GM10248 (cell line): ENCODE results near the gene RPRD1B.

Experiments used
- CTCF ChIA-PET: fragments of 300-600 bp; sonication (Branson Sonifier 250); formaldehyde crosslinking; extraction: SDS; loops from one replicate; lab custom pipeline; 2021; ENCODE audit warnings: antibody characterized with exemption; lab: Yijun Ruan, JAX
- POLR2A ChIA-PET: fragments of 350-650 bp; sonication (Branson Sonifier 250); formaldehyde crosslinking; extraction: SDS; loops from one replicate; lab custom pipeline; 2020; ENCODE audit warnings: antibody characterized with exemption; lab: Yijun Ruan, JAX
- DNase-seq: peaks from one replicate; pipeline ENCODE4 v3.0.0; 2012; ENCODE audit errors: extremely low spot score
- CTCF ChIP-seq: IDR thresholded peaks from 2 replicates; pipeline ENCODE4 v1.5.1; 2012; ENCODE audit warnings: mild to moderate bottlenecking, low read depth; ENCODE audit errors: extremely low read depth, missing control alignments, control extremely low read depth

The RPRD1B gene

GRCh38 chr20:38001173-38001875 is 32.2 kb upstream of the RPRD1B start:
- CTCF ChIA-PET: no interaction called here
- TF ChIP-seq CTCF: no peak
- no peak for DNase-seq
- POLR2A ChIA-PET: no interaction called here

DNA sequence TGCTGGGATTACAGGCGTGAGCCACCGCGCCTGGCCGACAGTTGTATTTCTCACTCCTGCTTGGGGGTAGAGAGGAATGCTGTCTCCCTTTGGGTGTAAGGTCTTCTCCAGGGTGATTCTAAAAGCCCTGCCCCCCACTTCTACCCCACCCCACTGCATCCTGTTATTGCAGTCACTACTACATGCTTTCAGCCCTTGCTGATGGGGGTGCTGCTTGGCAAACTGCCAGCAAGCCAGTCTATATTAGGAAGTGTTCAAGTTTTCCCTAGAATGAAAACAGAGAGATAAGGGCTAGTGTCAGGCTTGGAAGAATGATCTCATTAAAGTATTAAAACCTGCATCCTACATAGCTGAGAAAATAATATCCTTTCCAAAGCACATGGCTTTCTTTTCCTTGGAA is 31.6 kb upstream of the RPRD1B start:
- no peak for TF ChIP-seq CTCF
- no peak for DNase-seq
- CTCF ChIA-PET: no interaction called here
- POLR2A ChIA-PET: no interaction called here

DNA sequence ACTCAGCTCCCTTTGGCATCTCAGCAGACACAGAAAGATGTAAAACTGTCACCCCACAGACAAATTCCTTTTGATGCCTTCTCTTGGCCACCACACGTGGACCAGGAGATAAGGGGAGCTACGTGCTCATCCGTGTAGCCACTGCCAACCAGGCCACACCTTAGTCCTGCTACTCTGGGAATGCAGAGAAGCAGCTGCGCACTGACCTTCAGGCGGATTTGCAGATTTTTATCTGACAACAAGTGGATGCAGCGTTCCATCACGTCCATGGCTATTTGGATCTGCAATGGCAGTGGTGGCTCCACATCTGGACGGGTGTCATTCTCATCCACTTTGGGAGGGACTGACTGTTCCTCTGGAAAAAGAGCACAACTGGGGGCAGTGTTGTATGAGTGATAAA is 31.1 kb upstream of the RPRD1B start:
- TF ChIP-seq CTCF: no peak
- POLR2A ChIA-PET: no interaction called here
- CTCF ChIA-PET: no interaction called here
- no peak for DNase-seq

GRCh38 chr20:38004416-38004815 is 29.1 kb upstream of the RPRD1B start:
- POLR2A ChIA-PET: no interaction called here
- no peak for TF ChIP-seq CTCF
- no peak for DNase-seq
- CTCF ChIA-PET: interaction anchor here (4.6 kb wide), 1 partner anchor 11 kb away, joined by 34 read pairs; no protein-coding TSS in a partner anchor

GRCh38 chr20:38005903-38006302 is 27.6 kb upstream of the RPRD1B start:
- no peak for DNase-seq
- no peak for TF ChIP-seq CTCF
- CTCF ChIA-PET: interaction anchor here (0.6 to 4.6 kb wide), 5 partner anchors 9 to 441 kb away, joined by 3 to 34 read pairs (median 4); no protein-coding TSS in a partner anchor
- POLR2A ChIA-PET: no interaction called here

GRCh38 chr20:38007526-38007925 is 26.0 kb upstream of the RPRD1B start:
- ChIA-PET POLR2A (no interaction called here), CTCF (interaction anchor here (1.2 to 4.6 kb wide), 6 partner anchors 9 to 234 kb away, joined by 3 to 34 read pairs (median 4); partner anchors contain the start of genes RPRD1B and TTI1)
- no peak for TF ChIP-seq CTCF
- DNase-seq: no peak
